ENCODE measurements around the gene ARMC12. TPM values are rescaled to one million over a fixed set of nuclear protein-coding genes. Genes with fewer than 3 reads are reported as not detected.

Gene ARMC12
- total RNA-seq, 1 donor from 2014 or later, result not detected

DNA sequence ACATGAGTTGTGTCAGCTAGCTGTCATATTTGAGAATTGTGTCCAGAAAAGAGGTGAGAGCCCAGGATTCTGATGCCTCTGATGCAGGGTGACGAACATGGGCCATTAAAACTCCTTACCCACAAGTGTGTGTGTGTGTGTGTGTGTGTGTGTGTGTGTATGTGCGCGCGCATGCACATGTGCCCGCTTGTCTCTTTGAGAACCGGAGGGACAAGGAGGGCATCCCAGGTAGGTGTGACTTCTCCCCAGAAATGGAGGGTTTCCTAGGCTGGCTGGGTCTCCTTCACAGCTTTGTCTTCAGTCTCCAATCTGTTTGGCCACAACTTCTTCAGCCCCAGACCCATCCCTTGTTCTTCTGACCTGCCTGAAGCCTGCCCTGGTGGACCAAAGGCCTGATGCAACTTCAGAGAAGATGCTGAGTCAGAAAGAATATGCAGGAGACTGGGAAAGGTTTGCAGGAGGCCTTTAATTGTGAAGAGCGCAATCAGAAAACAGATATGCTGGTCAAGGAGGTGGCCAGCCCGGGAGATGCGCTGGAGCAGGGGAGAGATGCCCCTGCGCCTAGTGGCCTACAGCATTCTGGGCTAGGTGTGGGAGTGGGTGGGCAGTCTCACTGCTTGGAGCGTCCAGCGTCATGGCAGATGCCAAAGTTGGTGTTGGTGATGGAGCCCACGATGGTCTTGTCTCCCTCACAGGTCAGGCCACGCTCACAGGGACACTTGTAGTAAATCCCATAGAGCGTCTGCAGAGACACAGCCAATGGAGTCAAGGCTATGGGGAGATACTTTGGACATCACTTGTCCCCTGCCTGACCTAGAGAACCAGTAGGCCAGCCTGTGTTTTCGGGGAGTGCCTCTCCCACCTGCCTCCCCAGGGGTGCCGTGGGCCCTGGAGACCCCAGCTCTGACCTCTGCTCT, 58.0 kb downstream of the ARMC12 start:
- Histone ChIP-seq H3K27me3 (no peaks in the 10 kb centered on the region), H3K4me3 (no peak overlapping the region), H3K36me3 (no peaks in the 10 kb centered on the region), H3K9me3 (no peaks in the 10 kb centered on the region), H3K4me1 (no peaks in the 10 kb centered on the region), H3K27ac (no peak overlapping the region)
- no peak for DNase-seq (ENCODE audit: extremely low spot score in 2 of 2)
- TF ChIP-seq, protein P1, sequence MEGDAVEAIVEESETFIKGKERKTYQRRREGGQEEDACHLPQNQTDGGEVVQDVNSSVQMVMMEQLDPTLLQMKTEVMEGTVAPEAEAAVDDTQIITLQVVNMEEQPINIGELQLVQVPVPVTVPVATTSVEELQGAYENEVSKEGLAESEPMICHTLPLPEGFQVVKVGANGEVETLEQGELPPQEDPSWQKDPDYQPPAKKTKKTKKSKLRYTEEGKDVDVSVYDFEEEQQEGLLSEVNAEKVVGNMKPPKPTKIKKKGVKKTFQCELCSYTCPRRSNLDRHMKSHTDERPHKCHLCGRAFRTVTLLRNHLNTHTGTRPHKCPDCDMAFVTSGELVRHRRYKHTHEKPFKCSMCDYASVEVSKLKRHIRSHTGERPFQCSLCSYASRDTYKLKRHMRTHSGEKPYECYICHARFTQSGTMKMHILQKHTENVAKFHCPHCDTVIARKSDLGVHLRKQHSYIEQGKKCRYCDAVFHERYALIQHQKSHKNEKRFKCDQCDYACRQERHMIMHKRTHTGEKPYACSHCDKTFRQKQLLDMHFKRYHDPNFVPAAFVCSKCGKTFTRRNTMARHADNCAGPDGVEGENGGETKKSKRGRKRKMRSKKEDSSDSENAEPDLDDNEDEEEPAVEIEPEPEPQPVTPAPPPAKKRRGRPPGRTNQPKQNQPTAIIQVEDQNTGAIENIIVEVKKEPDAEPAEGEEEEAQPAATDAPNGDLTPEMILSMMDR (IDR thresholded peaks at IDR 0.05), result no peak
- no peak for TF ChIP-seq POLR2AphosphoS5 (IDR thresholded peaks at IDR 0.05; ENCODE audit: insufficient read depth in 1 of 2, low read depth in 1 of 2)
- no peak for TF ChIP-seq POLR2A (IDR thresholded peaks at IDR 0.05)
- intact Hi-C loops (cut with DNase I), result loop anchor here (5.0 kb wide), 1 partner anchor 1562 kb away; no protein-coding TSS in a partner anchor

DNA sequence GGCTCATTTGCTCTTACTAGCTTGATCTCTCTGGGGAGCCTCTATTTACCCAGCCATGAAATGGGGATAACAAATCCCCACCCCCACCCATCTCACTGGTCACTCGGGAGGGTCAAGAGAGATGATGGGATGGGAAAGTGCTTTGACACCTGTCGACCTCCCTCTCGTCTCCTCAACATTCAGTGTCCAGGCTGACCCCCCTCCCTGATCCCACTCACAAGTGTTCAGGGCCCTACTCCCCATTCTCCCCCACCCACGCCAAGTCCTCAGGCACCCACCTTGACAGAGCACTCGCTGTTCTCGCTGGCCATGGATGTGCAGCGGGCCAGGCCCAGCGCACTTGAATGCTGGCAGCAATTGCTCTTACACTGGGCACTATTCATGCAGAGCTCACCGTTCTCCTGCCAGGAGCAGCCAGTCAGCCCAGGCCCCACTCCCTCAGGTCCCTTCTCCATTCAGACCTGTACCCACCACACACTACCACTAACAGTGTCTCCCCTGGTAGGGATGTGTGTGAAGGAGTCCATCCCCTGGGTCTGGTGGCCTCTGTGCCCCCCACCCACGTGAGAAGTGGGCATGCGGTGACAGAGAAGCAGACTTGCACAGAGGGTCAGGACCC, 58.7 kb downstream of the ARMC12 start:
- TF ChIP-seq, protein P1 (IDR thresholded peaks at IDR 0.05), result no peak
- TF ChIP-seq POLR2AphosphoS5 (IDR thresholded peaks at IDR 0.05; ENCODE audit: insufficient read depth in 1 of 2, low read depth in 1 of 2) (no peak), POLR2A (IDR thresholded peaks at IDR 0.05) (no peak)
- H3K27ac ChIP-seq, result no peak overlapping the region
- no peaks in the 10 kb centered on the region for H3K27me3 ChIP-seq
- H3K9me3 ChIP-seq, result no peaks in the 10 kb centered on the region
- H3K4me1 ChIP-seq, result no peaks in the 10 kb centered on the region
- no peak overlapping the region for H3K4me3 ChIP-seq
- no peaks in the 10 kb centered on the region for H3K36me3 ChIP-seq
- intact Hi-C loops (cut with DNase I), result loop anchor here (5.0 kb wide), 1 partner anchor 1563 kb away; no protein-coding TSS in a partner anchor
- no peak for DNase-seq (ENCODE audit: extremely low spot score in 2 of 2)

DNA sequence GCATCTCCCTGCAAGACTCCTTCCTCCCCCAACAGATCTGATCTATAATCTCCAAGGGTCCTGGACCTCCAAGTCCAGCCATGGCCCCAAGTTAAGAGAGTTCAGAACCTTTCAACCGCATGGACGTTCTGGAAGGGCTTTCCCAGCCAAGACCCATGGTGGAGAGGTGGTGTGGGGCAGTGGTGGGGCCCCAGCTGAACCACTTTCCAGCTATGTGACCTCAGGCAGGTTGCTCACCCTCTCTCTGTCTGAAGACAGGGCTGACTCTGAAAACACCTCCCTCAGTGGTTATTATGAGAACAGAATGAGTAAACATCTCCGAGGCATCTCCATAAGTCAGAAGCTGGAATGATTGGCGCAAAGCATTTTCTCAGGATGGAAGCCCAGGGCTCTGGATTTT, 59.4 kb downstream of the ARMC12 start:
- DNase-seq (ENCODE audit: extremely low spot score in 2 of 2), result no peak
- no peak overlapping the region for H3K4me3 ChIP-seq
- H3K4me1 ChIP-seq, result no peaks in the 10 kb centered on the region
- intact Hi-C loops (cut with DNase I), result loop anchor here (5.0 kb wide), 1 partner anchor 1564 kb away; no protein-coding TSS in a partner anchor
- no peaks in the 10 kb centered on the region for H3K36me3 ChIP-seq
- H3K9me3 ChIP-seq, result no peaks in the 10 kb centered on the region
- no peak overlapping the region for H3K27ac ChIP-seq
- TF ChIP-seq POLR2A (IDR thresholded peaks at IDR 0.05) (no peak), POLR2AphosphoS5 (IDR thresholded peaks at IDR 0.05; ENCODE audit: insufficient read depth in 1 of 2, low read depth in 1 of 2) (no peak)
- TF ChIP-seq, protein P1 (IDR thresholded peaks at IDR 0.05), result no peak
- no peaks in the 10 kb centered on the region for H3K27me3 ChIP-seq

DNA sequence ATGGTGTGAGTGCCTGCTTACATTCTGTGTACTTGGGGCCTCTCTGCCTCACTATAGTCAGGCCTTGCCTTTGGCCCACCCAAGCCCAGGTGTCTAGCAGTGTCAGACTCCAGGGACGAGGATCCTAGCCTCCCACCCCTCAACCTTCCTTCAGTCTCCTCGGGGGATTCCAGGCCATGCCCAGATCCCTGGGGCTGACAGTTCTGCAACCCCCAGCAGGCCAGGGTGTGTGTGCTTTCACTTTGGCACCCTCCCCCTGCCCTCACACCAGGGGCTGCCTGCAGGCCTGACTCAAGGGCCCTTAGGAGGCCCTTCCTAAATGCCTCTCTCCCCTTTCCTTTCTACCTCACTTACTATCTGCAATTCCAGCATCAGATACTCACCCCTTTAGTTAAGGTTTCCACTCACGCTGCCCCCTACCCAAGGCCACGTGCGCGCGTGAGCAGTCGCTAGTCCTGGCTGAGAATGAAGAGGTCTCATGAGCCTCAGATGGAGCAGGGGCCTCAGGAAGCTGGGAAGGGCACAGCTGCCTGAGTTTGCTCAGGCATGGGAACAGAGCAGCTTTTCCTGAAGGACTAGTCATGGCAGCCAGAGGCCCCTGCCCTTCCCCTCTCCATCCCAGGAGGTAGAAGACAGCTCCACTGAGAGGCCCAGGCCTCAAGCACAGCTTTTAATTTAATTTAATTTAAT, 61.1 kb downstream of the ARMC12 start:
- H3K27me3 ChIP-seq, result no peaks in the 10 kb centered on the region
- no peak overlapping the region for H3K4me3 ChIP-seq
- H3K36me3 ChIP-seq, result no peaks in the 10 kb centered on the region
- no peak overlapping the region for H3K27ac ChIP-seq
- no peaks in the 10 kb centered on the region for H3K9me3 ChIP-seq
- H3K4me1 ChIP-seq, result no peaks in the 10 kb centered on the region
- no peak for TF ChIP-seq POLR2AphosphoS5 (IDR thresholded peaks at IDR 0.05; ENCODE audit: insufficient read depth in 1 of 2, low read depth in 1 of 2)
- TF ChIP-seq, protein P1 (IDR thresholded peaks at IDR 0.05), result no peak
- TF ChIP-seq POLR2A (IDR thresholded peaks at IDR 0.05), result no peak
- DNase-seq (ENCODE audit: extremely low spot score in 2 of 2), result no peak
- intact Hi-C loops (cut with DNase I), result loop anchor here (1.0 to 5.0 kb wide), 2 partner anchors 11 to 1566 kb away; no protein-coding TSS in a partner anchor

Other genes with a start within 250 kb of the ARMC12 start
- 29.0 TPM for gene TEAD3, start 240.0 kb upstream of the ARMC12 start, total RNA-seq
- not detected for gene TULP1, start 224.1 kb upstream of the ARMC12 start, total RNA-seq
- 246 TPM for gene FKBP5, start 48.1 kb upstream of the ARMC12 start, total RNA-seq
- not detected for gene CLPSL2, start 39.6 kb downstream of the ARMC12 start, total RNA-seq
- gene CLPSL1, start 44.0 kb downstream of the ARMC12 start, total RNA-seq, result not detected
- not detected for gene CLPS, start 60.3 kb downstream of the ARMC12 start, total RNA-seq
- not detected for gene LHFPL5, start 68.3 kb downstream of the ARMC12 start, total RNA-seq
- gene SRPK1, start 184.1 kb downstream of the ARMC12 start, total RNA-seq, result 59.2 TPM